Measurements from ENCODE around the gene CHID1.

DNA sequence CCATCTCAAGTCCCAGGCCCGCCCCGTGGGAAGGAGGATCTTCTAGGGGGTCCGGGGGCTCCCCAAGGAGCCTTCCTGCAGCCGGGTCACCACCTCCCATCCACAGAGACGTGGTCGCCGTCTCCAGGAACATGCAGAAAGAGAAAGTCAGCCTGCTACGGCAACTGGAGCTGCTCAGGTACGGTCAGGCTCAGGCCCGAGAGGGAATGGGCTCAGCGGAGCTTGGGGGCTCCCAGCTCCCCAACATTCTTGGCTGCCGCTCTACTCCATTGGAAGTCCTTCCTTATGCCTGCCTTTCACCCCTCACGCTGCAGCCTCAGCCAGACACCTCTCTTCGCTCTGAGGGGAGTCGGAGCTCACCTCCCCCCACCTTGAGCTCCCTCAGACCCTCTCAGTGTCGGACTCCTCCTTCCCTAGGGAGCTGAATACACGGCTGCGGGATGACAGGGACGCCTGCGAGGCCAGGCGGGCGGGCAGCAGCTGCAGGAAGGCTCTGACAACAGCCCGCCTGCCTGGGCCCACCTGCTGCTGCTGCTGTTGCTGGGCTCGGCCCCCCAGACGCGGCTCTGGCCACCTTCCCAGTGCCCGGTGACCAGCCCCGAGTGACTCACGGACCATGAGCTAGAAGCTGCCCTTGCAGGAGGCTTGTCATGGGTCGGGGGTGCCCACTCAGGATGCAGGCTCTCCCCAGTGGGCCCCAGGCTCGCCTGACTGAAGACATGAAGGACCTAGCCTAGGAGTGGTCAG, 79.3 kb downstream of the CHID1 start:
- TF ChIP-seq EZH2phosphoT487 (IDR thresholded peaks at IDR 0.05; ENCODE audit: insufficient read depth, low read depth) (no peak), EZH2 (IDR thresholded peaks at IDR 0.05; ENCODE audit: insufficient read depth, poor library complexity, severe bottlenecking) (no peak)
